ENCODE results near the gene ICE1.

- TF ChIP-seq CTCF (IDR thresholded peaks at IDR 0.05; ENCODE audit: borderline replicate concordance, extremely low read depth, low read length, poor library complexity, severe bottlenecking) (no peak), EZH2 (IDR thresholded peaks at IDR 0.05; ENCODE audit: borderline replicate concordance, low read depth, low read length, severe bottlenecking) (no peak)
Observed at GRCh38 chr5:5490774-5491347, 68.4 kb downstream of the ICE1 start.
